T-helper 1 cell treated with Interleukin-12 subunit alpha and Interleukin-12 subunit beta and Interleukin-4 antibody, amounts not matched to agents 30 μg/mL and 1 μg/mL, for 36 hours (primary cell): Measurements from ENCODE around the gene AP2A1.

Experiments used
- H3K27ac Mint-ChIP-seq: one replicate; pipeline ENCODE4 v1.8.0; 2021; ENCODE audit warnings: mild to moderate bottlenecking, mixed read lengths
- H3K27me3 Mint-ChIP-seq: one replicate; pipeline ENCODE4 v1.8.0; 2021; ENCODE audit warnings: low read depth, mixed read lengths
- H3K36me3 Mint-ChIP-seq: one replicate; pipeline ENCODE4 v1.8.0; 2021; ENCODE audit warnings: low read depth, mixed read lengths
- H3K4me1 Mint-ChIP-seq: one replicate; pipeline ENCODE4 v1.8.0; 2021; ENCODE audit warnings: low read depth, mixed read lengths
- H3K4me3 Mint-ChIP-seq: one replicate; pipeline ENCODE4 v1.8.0; 2021; ENCODE audit warnings: mild to moderate bottlenecking, moderate library complexity, mixed read lengths
- H3K9me3 Mint-ChIP-seq: one replicate; pipeline ENCODE4 v1.8.0; 2021; ENCODE audit warnings: mixed read lengths

AP2A1 gene

GRCh38 chr19:49853852-49854377, 87.1 kb downstream of the AP2A1 start:
- Mint-ChIP-seq H3K9me3 (peaks cover 6% of the 10 kb centered on the region), H3K36me3 (peaks cover 7% of the 10 kb centered on the region), H3K27me3 (peaks cover 6% of the 10 kb centered on the region), H3K4me1 (peaks cover 26% of the 10 kb centered on the region), H3K4me3 (peak overlapping the region; percentile 31), H3K27ac (peak overlapping the region; percentile 65)

- Mint-ChIP-seq H3K36me3 (peaks cover 4% of the 10 kb centered on the region), H3K27ac (no peak overlapping the region), H3K27me3 (peaks cover 6% of the 10 kb centered on the region), H3K4me1 (peaks cover 22% of the 10 kb centered on the region), H3K4me3 (no peak overlapping the region), H3K9me3 (peaks cover 3% of the 10 kb centered on the region)
Observed at GRCh38 chr19:49854378-49855263, 87.8 kb downstream of the AP2A1 start.

DNA sequence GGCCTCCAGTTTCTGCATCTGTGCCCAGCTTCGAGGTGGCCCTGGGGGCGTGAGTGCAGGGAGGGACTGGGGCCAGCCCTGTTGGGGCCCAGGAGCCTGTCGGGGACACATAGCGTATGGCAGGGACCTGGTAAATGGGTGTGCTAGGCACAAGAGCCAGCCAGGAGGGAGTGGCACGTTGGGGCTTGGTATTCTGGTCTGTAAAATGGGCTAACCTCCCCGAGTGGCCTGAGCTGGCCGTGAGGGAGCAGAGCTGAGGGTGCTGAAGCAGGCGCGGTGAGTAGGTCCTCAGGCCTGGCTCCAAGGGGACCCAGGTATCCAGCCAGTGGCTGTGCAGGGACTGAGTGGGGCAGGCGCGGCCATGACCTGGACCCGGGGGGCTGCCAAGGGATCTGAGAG, 88.5 kb downstream of the AP2A1 start:
- peaks cover 6% of the 10 kb centered on the region for H3K27me3 Mint-ChIP-seq
- H3K9me3 Mint-ChIP-seq: peaks cover under 1% of the 10 kb centered on the region
- peaks cover 3% of the 10 kb centered on the region for H3K36me3 Mint-ChIP-seq
- H3K4me1 Mint-ChIP-seq: peaks cover 17% of the 10 kb centered on the region
- no peak overlapping the region for H3K27ac Mint-ChIP-seq
- no peak overlapping the region for H3K4me3 Mint-ChIP-seq

DNA sequence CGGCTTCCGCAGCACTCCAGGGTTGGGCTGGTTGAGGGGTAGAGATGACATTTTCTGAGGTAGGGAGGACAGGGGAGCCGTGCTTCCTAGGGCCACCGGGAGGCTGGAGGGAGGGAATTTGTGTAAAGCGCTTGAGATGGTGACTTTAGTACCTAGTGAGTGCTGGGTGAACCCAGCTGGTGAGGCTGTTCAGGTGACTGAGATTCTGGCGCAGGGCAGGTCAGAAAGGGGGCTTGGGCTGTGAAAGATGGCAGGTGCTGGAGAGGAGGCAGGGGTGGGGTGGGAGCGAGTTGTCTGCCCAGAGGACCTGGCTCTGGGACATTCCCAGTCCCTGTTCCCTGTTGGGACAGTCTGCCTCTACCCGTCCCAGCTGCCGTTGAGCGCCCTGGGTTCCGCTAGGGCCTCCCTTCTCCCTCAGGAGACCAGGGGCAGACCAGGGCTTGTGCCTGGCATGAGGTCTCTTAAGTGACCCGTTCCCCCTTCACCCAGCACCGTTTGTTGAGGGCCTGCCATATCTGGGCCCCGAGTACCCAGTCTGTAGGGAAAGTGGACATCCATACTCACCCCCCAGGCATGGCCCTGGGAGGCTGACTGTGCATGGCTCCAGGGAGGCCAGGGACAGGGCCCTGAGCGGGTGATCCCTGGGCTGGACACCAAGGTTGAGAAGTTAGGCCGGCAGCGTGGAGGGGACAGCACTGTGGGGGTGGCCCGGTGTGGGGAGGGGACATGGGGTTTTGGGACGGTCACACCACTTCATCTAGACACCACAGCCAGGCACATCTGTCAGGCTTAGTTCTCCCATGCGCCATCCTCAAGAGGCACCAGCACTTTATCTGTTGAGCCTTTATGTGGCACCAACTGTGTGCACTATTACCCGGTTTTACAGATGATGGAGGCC, 89.1 kb downstream of the AP2A1 start:
- no peaks in the 10 kb centered on the region for H3K9me3 Mint-ChIP-seq
- no peak overlapping the region for H3K4me3 Mint-ChIP-seq
- peaks cover 3% of the 10 kb centered on the region for H3K36me3 Mint-ChIP-seq
- peaks cover 15% of the 10 kb centered on the region for H3K4me1 Mint-ChIP-seq
- H3K27me3 Mint-ChIP-seq: peaks cover 6% of the 10 kb centered on the region
- H3K27ac Mint-ChIP-seq: no peak overlapping the region

- Mint-ChIP-seq H3K27ac (no peak overlapping the region), H3K36me3 (peaks cover 3% of the 10 kb centered on the region), H3K4me3 (no peak overlapping the region), H3K27me3 (peaks cover 6% of the 10 kb centered on the region), H3K4me1 (peaks cover 15% of the 10 kb centered on the region), H3K9me3 (no peaks in the 10 kb centered on the region)
Observed at GRCh38 chr19:49856574-49857021, 89.8 kb downstream of the AP2A1 start.
